CD4-positive, alpha-beta T cell treated with Interleukin-1 beta for 1 hour (primary cell): ENCODE data around the gene TNXB.
A peak's percentile ranks its signal among the peaks of the same experiment; 100 is the strongest.

Experiments used
- DNase-seq, 2 donors: peaks; one replicate each; pipeline ENCODE4 v3.0.0-alpha.2; 2020 to 2022

Gene TNXB

DNA sequence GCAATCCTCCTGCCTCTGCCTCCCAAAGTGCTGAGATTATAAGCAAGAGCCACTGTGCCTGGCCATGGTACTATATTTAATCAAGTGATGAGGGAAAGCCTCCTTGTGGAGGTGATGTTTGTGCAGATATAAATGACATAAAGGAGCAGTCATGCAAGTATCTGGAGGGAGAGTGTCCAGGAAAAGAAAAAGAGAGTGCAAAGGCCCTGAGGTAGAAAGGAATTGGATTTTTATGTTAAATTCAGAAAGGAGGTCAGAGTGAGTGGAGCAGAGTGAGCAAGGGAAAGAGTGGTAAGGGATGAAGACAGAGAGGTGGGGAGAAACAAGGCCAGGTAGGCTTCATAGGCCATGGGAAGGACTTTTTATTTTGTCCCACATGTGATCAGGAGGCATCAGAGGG, 28.3 kb upstream of the TNXB start:
- DNase-seq = no peak

GRCh38 chr6:32133786-32134185, 24.6 kb upstream of the TNXB start:
- no peak for DNase-seq

GRCh38 chr6:32132110-32132509, 23.0 kb upstream of the TNXB start:
- no peak for DNase-seq

- DNase-seq = no peak
Observed at GRCh38 chr6:32131439-32131948, 22.4 kb upstream of the TNXB start.

DNA sequence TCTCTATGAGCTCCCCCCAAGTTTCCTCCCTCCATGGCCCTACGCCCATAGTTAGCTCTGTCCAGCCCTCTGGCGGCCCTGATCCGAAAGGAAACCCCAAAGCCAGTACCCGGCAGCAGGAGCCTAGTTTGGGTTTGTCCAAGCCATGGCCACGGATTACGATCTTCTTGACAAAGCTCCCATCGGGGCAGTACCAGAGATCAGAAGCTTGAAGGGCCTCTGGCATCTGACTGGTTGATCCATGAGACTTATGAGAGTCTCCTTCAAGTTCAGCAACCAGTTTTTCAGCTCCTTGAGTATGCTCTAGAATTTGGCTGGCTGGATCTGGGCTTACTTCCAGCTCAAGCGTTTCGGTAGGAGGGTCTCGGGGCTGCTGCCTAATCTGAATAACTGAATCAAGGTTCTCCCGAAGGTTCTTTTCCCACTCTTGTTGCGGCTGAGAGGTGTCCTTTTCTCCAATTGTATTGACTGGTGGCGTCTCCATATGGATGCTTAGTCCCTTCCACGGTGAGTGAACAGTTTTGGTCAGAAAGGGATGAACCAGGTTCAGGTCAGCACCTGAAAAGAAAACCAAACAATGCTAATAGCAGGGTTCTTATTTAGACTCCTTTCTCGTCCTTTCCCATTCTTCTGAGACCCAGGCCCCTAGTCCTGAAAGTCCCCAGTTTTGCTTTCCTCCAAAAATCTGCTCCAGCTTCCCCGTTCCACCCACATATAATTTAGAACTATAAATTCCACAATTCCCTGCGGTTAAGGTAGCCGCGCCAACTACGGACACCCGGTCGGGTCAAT, 20.4 kb upstream of the TNXB start:
- DNase-seq = no peak

- DNase-seq = no peak
Observed at GRCh38 chr6:32128751-32129296, 19.7 kb upstream of the TNXB start.

DNA sequence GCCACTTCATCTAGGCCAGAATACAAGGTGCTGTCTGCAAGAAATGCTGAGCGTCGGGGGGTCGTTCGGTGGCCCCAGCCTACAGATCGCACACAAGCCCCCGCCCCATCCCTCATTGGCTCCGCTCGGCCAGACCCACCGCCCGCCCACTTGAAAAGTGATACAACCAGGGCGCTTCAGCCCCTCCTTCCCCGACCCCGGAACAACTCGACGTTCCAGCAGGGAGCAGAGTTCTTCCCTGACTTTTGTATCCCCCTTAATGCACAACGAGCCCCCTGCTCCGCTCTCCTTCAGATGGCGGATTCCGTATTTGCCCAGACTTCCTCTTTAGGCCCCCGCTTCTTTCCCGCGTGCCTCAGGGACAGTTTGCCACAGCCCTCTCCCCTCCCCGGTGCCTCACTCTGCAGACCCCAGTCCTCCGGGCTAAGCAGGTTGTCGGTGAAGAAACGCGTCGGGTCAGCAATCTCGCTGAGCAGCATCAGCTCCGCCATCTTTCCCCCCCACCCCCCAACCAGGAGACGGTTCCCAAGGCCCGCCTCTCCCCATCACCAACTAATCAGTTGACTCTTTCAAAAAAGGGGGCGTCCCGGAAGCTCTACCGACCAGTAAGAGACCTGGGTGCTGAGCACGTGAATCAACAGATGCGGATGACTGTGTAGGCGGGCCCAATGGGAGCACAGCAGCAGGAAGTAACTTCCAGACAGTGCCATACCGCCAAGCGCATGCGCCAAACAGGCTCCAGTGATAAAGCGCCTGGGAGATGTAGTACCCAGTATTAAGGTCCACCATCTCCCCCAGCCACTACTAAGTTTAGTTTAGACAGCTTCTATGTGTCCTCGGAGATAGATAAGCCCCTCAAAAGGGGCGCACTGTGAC, 18.8 kb upstream of the TNXB start, which contains the start of gene ATF6B:
ATF6B (minus strand) TSS at position 530 of the 876 bp plus-strand sequence; CDS start at position 491, 39 bp downstream.
- peak; percentile 98 to 100 for DNase-seq

DNA sequence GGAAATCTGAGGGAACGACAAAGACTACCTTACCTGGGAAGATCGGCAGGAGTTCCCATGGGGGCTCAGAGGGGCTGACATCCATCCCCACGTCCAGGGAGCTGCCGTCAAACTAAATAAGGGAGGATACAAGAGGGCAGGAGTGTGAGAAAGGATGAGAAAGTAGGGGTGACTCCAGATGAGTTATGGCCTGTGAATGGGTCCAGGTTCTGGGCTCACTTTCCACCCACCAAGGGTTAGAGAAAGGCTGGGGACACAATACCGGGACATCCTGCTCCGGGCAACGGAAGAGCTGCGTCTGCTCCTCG, 18.2 kb upstream of the TNXB start:
- DNase-seq = no peak

- no peak for DNase-seq
Observed at GRCh38 chr6:32126880-32127279, 17.7 kb upstream of the TNXB start.

DNA sequence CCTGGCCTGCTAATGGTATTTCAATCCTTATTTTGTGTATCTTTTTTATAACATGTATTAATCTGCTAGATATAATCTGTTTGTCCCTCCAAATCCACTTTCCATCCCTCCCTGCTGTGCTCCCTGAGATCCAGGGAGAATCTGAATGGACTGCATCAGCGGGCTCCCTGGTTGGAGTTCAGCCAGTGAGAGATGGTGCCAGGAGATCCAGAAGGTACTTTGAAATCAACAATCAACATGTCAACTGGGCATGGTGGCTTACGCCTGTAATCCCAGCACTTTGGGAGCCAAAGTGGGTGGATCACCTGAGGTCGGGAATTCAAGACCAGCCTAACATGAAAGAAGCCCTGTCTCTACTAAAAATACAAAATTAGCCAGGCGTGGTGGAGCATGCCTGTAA, 14.5 kb upstream of the TNXB start:
- DNase-seq = no peak

- no peak for DNase-seq
Observed at GRCh38 chr6:32120573-32121059, 11.5 kb upstream of the TNXB start.

GRCh38 chr6:32118782-32119628, 9.9 kb upstream of the TNXB start:
- peak; percentile 69 to 76 for DNase-seq

DNA sequence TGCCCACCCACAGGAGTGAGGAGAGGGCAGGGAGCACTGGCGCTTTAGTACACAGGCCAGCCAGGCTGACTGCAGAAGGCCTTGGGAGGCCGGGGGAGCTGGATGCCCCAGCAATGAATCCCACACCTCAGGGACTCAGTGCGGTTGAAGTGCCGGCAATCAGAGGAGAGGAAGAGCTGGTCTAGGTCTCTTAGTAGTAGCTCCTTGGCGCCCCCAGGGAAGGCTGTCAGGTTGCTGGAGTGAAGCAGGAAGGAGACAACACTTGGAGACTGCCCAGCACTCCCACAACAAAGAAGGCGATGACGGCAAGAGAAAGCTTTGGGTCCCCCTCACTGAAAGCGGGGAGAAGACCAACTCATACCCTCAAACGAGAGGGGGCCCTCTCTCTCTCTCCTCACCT, 8.3 kb upstream of the TNXB start:
- DNase-seq = no peak

DNA sequence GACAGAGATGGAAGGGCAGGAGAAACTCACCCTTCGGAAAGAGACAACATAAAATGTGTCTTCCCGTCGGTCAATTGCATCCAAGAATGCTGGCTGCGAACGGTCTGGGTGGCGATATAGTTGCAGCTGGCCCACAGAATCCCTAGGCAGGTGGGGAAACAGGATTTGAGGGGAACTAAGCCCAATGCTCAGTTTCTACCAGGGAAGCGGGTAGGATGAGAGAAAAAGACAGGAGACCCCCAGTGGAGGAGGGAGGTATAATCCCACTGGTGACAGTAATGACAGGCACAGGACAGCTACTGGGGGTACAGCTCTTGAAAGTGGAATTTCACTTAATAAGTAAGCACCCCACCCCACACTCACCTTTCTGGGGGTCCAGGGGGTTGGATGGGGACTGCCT, 7.5 kb upstream of the TNXB start:
- no peak for DNase-seq

- no peak for DNase-seq
Observed at GRCh38 chr6:32115623-32116022, 6.5 kb upstream of the TNXB start.

GRCh38 chr6:32114796-32115195, 5.7 kb upstream of the TNXB start:
- no peak for DNase-seq

DNA sequence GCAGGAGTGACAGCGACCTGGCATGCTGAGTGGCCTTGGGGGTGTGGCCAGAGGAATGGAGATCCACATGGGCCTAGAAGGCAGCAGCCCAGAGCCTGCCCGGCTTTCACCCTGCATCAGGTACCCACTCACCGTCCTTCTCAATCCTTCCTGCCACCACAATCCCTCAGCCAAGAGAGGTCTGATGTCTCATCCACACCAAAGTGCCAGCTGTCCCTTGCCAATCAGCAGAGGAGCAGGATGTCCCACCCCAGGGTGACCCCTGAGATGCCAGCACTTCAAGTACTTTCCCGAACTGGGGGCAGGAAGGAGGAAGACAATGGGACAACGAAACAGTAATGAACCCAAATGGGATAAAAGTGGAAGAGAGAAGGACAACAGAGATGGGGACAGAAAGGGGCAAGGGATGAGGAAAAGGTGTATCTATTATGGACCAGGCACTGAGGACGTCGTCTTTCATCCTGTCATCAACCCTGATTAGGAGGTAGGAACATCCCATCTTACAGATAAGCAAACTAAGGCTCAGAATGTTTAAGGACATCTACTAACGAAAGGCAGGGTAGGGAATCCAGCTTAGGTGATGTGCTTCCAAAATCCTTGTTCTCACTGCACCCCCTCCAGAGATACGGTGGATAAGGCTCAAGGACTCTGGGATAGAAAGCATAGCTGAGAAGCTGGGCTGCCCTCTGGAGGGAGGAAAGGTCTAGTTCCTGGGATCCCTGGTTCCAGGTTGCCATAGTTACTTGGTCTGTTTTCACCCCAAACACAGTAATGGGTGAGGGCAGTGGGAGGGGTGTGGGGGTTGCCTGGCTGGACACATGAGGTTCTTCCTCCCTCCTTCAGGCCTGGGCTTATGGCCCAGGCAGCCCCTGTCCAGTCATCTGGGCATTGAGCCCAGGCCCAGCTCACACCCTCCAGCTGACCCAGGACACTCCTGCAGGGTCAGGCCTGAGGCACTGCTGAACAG, 4.5 kb upstream of the TNXB start:
- peak in 1 of 2 donors; percentile 24 for DNase-seq

GRCh38 chr6:32112431-32112980, 3.4 kb upstream of the TNXB start:
- DNase-seq = no peak

DNA sequence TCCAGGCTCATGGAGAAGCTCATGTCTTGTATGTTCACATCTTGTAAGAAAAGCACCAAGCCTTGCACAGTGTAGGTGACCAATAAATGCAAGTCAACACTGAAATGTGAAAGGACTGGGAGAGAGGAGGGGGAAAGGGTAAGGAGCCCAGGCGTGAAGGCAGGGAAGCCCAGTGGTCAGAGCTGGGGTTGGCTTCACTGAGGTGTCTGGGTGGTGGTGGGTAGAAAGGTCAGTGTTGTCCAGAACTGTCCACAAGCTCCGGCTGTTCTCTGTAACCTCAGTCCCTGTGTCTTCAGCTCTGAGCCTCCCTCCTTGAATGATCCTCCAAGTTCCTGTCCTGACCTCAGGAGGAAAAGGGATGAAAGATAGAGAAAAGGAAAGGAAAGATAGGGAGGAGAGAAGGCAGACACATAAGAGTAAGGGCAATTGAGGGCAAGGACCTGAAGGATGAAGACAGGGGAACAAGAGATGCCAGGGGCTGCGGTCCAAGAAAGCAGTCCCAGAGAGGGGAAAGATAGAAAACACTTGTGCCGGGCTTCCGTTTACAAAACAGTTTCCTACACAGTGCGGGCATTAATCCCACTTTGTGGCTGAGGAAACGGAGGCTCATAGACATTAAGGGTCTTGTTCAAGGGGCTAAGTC, 2.4 kb upstream of the TNXB start:
- no peak for DNase-seq

- no peak for DNase-seq
Observed at GRCh38 chr6:32110632-32111031, 1.5 kb upstream of the TNXB start.
